Upper lobe of right lung (tissue), 1 donor: Measurements from ENCODE around the gene LGI1. TPM values are rescaled to one million over a fixed set of nuclear protein-coding genes. Genes with fewer than 3 reads are reported as not detected.

Experiments used
- ATAC-seq: fragments of 200-7000 bp; cut with Tn5 transposase; one replicate; pipeline ENCODE4 v1.9.1; 2020; ENCODE audit warnings: mild to moderate bottlenecking, moderate library complexity
- DNase-seq: peaks from one replicate; pipeline ENCODE4 v3.0.0-alpha.2; 2020
- H3K27ac ChIP-seq: fragments of 200-600 bp; one replicate; pipeline ENCODE4 v1.8.0; 2022
- H3K27me3 ChIP-seq: fragments of 200-600 bp; one replicate; pipeline ENCODE4 v1.8.0; 2022; ENCODE audit warnings: mild to moderate bottlenecking
- H3K36me3 ChIP-seq: fragments of 200-600 bp; one replicate; pipeline ENCODE4 v1.8.0; 2022
- H3K4me1 ChIP-seq: fragments of 200-600 bp; one replicate; pipeline ENCODE4 v1.8.0; 2022
- H3K4me3 ChIP-seq: fragments of 200-600 bp; one replicate; pipeline ENCODE4 v1.8.0; 2022; ENCODE audit warnings: mild to moderate bottlenecking
- H3K9me3 ChIP-seq: fragments of 200-600 bp; one replicate; pipeline ENCODE4 v1.8.0; 2022
- CTCF ChIP-seq: fragments of 200-600 bp; IDR thresholded peaks from one replicate; pipeline ENCODE4 v1.8.0; 2022; ENCODE audit warnings: antibody characterized with exemption
- intact Hi-C: fragments of 100-400 bp; cut with DNase I; formaldehyde crosslinking; loops from one replicate; pipeline ENCODE4 v1.11.0; 2022
- total RNA-seq: library from RNA; stranded (reverse); fragmentation: NEBNext Ultra II Directional; extraction: Animal tissue kit (Norgen Biotek cat#: 25700); gene quantifications from one replicate; pipeline ENCODE4 v1.2.1, GENCODE V29; 2021
- donor health status: DM: no; HTN: yes; CAD: no; lungs with severe emphysema.

Gene LGI1
- total RNA-seq, 1 donor from 2014 or later = not detected

- peak; percentile 21 for ATAC-seq
Observed at GRCh38 chr10:93837822-93838221, 80.1 kb downstream of the LGI1 start.

DNA sequence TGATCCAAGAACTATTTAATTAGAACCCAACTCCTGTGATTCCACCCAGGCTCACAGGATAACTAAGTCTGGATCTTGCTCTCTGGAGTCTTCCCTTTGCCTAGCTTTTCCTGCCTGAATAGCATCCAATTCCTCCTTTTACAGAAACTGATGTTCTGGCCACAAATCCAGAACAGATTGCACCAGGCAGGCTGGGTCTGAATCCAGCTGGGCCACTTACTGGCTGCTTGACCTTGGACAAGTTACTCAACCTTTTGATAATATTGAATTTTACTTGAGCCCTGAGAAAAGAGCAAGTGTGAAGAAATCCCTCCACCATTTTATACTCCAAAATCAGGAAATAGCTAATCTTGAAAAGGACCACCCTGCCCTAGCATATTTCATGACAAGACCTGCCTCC is 80.5 kb downstream of the LGI1 start:
- Histone ChIP-seq H3K9me3 (peaks cover 4% of the 10 kb centered on the region), H3K4me1 (no peaks in the 10 kb centered on the region), H3K36me3 (no peaks in the 10 kb centered on the region), H3K4me3 (no peak overlapping the region), H3K27me3 (no peaks in the 10 kb centered on the region), H3K27ac (peak overlapping the region; percentile 24)
- ATAC-seq (peak; percentile 60), DNase-seq (no peak)
- no peak for TF ChIP-seq CTCF
- intact Hi-C loops = no loop called here

More at GRCh38 chr10:93837822-93838221, 80.1 kb downstream of the LGI1 start:
- Histone ChIP-seq H3K27ac (peak overlapping the region; percentile 24), H3K4me3 (no peak overlapping the region), H3K27me3 (no peaks in the 10 kb centered on the region), H3K36me3 (no peaks in the 10 kb centered on the region), H3K9me3 (peaks cover 5% of the 10 kb centered on the region), H3K4me1 (no peaks in the 10 kb centered on the region)
- intact Hi-C loops = no loop called here
- DNase-seq = no peak
- no peak for TF ChIP-seq CTCF

DNA sequence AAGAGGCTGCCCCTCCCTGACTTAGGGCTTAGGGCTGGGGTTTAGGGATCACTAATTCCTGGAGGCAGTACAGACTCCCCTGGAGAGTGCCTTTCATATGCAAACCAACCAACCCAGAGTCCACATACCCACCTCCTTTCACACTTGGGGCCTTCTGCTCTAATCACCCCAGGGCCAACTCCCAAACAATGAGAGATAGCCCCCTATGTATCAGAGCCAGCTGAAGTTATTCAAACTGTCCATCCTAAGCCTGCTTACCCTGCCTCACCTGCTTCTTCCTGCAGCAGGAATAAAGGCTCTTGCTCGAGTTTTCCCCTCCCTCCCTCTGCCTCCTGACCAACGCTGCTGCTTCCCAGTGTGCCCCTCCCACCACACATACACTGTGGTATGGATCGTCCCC is 84.2 kb downstream of the LGI1 start:
- H3K9me3 ChIP-seq = no peaks in the 10 kb centered on the region
- intact Hi-C loops = no loop called here
- H3K36me3 ChIP-seq = no peaks in the 10 kb centered on the region
- no peaks in the 10 kb centered on the region for H3K4me1 ChIP-seq
- no peak for DNase-seq
- ATAC-seq = no peak
- H3K4me3 ChIP-seq = no peak overlapping the region
- no peak overlapping the region for H3K27ac ChIP-seq
- TF ChIP-seq CTCF = no peak
- H3K27me3 ChIP-seq = no peaks in the 10 kb centered on the region

DNA sequence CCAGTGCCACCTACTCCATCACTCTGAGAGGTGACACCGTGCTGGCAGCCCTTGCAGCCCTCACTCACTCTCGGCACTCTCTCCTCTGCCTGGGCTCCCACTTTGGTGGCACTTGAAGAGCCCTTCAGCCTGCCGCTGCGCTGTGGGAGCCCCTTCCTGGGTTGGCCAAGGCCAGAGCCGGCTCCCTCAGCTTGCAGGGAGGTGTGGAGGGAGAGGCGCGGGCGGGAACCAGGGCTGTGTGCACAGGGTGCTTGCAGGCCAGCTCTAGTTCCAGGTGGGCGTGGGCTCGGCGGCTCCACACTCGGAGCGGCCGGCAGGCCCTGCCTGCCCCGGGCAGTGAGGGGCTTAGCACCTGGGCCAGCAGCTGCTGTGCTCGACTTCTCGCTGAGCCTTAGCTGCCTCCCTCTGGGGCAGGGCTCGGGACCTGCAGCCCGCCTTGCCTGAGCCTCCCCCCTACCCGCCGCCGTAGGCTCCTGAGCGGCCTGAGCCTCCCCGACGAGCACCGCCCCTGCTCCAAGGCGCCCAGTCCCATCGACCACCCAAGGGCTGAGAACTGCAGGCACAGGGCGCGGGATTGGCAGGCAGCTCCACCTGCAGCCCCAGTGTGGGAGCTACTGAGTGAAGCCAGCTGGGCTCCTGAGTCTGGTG is 87.4 kb downstream of the LGI1 start:
- Histone ChIP-seq H3K4me3 (no peak overlapping the region), H3K36me3 (no peaks in the 10 kb centered on the region), H3K27ac (no peak overlapping the region), H3K27me3 (no peaks in the 10 kb centered on the region), H3K9me3 (no peaks in the 10 kb centered on the region), H3K4me1 (no peaks in the 10 kb centered on the region)
- DNase-seq (peak; percentile 83), ATAC-seq (peak; percentile 73)
- no peak for TF ChIP-seq CTCF
- intact Hi-C loops = no loop called here

Other genes starting within 250 kb of the LGI1 start
- 4.9 TPM for gene FFAR4, start 191.3 kb upstream of the LGI1 start, total RNA-seq
- gene RBP4, start 156.7 kb upstream of the LGI1 start, total RNA-seq = 18.6 TPM
- gene PDE6C, start 145.4 kb upstream of the LGI1 start, total RNA-seq = not detected
- gene FRA10AC1, start 55.3 kb upstream of the LGI1 start, total RNA-seq = 12.0 TPM
- gene SLC35G1, start 136.0 kb downstream of the LGI1 start, total RNA-seq = 4.4 TPM
- gene PLCE1, start 236.0 kb downstream of the LGI1 start, total RNA-seq = 14.3 TPM